H1 (cell line): ENCODE data around the gene PDE1A. TPM values are rescaled to one million over a fixed set of nuclear protein-coding genes. Genes with fewer than 3 reads are reported as not detected.

Experiments used
- CTCF ChIA-PET: fragments of 300-600 bp; sonication (Branson Sonifier 250); formaldehyde crosslinking; loops from one replicate; lab custom pipeline; 2021; ENCODE audit not compliant: partially characterized antibody; lab: Charles Lee
- POLR2A ChIA-PET: fragments of 300-600 bp; sonication (Branson Sonifier 250); formaldehyde crosslinking; loops from one replicate; lab custom pipeline; 2021; ENCODE audit warnings: inconsistent platforms; ENCODE audit not compliant: partially characterized antibody; lab: Charles Lee
- DNase-seq, 2 experiments: peaks; one replicate each; pipeline versions ENCODE4 v3.0.0 to v3.0.0-alpha.2; 2010 to 2022; ENCODE audit warnings: low spot score in 2 of 2, low read depth in 1 of 2, mixed read lengths in 1 of 2
- FAIRE-seq: peaks from 2 replicates; lab custom pipeline; 2011; peaks lifted over from hg19 to GRCh38; lab: Jason Lieb, UNC
- H2AFZ ChIP-seq: 2 replicates; pipeline ENCODE4 v1.8.1; 2012; ENCODE audit warnings: low read length, inconsistent platforms
- H2AK5ac ChIP-seq: 2 replicates; pipeline ENCODE4 v1.6.1; 2013; ENCODE audit warnings: low read depth, low read length
- H2BK120ac ChIP-seq: replicated peaks from 2 replicates; pipeline ENCODE3; 2013; ENCODE audit warnings: low read depth, low read length, inconsistent platforms
- H2BK12ac ChIP-seq: 2 replicates; pipeline ENCODE4 v1.6.1; 2013; ENCODE audit warnings: low read depth, low read length
- H2BK15ac ChIP-seq: 2 replicates; pipeline ENCODE4 v1.6.1; 2013; ENCODE audit warnings: low read length
- H2BK20ac ChIP-seq: 2 replicates; pipeline ENCODE4 v1.6.1; 2013; ENCODE audit warnings: low read length
- H2BK5ac ChIP-seq: 2 replicates; pipeline ENCODE4 v1.6.1; 2013; ENCODE audit warnings: low read depth, low read length
- H3K14ac ChIP-seq: 2 replicates; pipeline ENCODE4 v1.6.1; 2013; ENCODE audit warnings: inconsistent platforms; ENCODE audit not compliant: insufficient read length
- H3K18ac ChIP-seq: 2 replicates; pipeline ENCODE4 v1.6.1; 2013; ENCODE audit warnings: low read length; ENCODE audit errors: extremely low read depth
- H3K23ac ChIP-seq: 2 replicates; pipeline ENCODE4 v1.6.1; 2013; ENCODE audit warnings: inconsistent platforms; ENCODE audit not compliant: insufficient read length
- H3K23me2 ChIP-seq: 2 replicates; pipeline ENCODE4 v1.6.1; 2013; ENCODE audit warnings: low read depth, low read length
- H3K27ac ChIP-seq: 2 replicates; pipeline ENCODE4 v1.6.1; 2011; ENCODE audit warnings: low read depth, low read length, inconsistent platforms
- H3K27me3 ChIP-seq, 4 experiments: replicated peaks in 1 of 4; 1 replicate in 1 of 4; 2 replicates in 3 of 4; pipeline versions ENCODE4 v1.6.1 to v1.8.1; 2011 to 2013; ENCODE audit warnings: low read length in 3 of 4, mild to moderate bottlenecking in 3 of 4, inconsistent platforms in 2 of 4, mixed read lengths in 2 of 4, moderate library complexity in 1 of 4; ENCODE audit not compliant: control insufficient read depth in 3 of 4, insufficient read depth in 3 of 4; ENCODE audit errors: extremely low read depth in 1 of 4
- H3K36me3 ChIP-seq, 4 experiments: 2 replicates each; pipeline versions ENCODE4 v1.6.1 to v1.8.1; 2011 to 2013; ENCODE audit warnings: mild to moderate bottlenecking in 4 of 4, low read length in 3 of 4, moderate library complexity in 2 of 4, control low read depth in 1 of 4, inconsistent platforms in 1 of 4; ENCODE audit not compliant: insufficient read depth in 4 of 4, control insufficient read depth in 2 of 4
- H3K4ac ChIP-seq: replicated peaks from 2 replicates; pipeline ENCODE3; 2013; ENCODE audit warnings: low read length, low read depth, mixed read lengths, inconsistent platforms; ENCODE audit not compliant: insufficient read length
- H3K4me1 ChIP-seq, 4 experiments: replicated peaks in 1 of 4; 1 replicate in 1 of 4; 2 replicates in 3 of 4; pipeline versions ENCODE4 v1.6.1 to v1.8.1; 2011 to 2013; ENCODE audit warnings: low read length in 3 of 4, inconsistent platforms in 2 of 4, mixed read lengths in 1 of 4; ENCODE audit not compliant: insufficient read depth in 4 of 4, control insufficient read depth in 3 of 4
- H3K4me2 ChIP-seq, 2 experiments: 2 replicates each; pipeline versions ENCODE4 v1.6.1 to v1.8.1; 2011 to 2013; ENCODE audit warnings: low read depth in 2 of 2, low read length in 2 of 2, control low read depth in 1 of 2, inconsistent platforms in 1 of 2, mild to moderate bottlenecking in 1 of 2; ENCODE audit not compliant: insufficient read depth in 1 of 2
- H3K4me3 ChIP-seq, 4 experiments: fragments of 200-600, 300-600 bp in 1 of 4; sonication (generic), shearing (Covaris generic), sonication (Bioruptor Twin) in 1 of 4; 2 replicates each; pipeline versions ENCODE4 v1.5.1 to v1.8.1; 2011 to 2016; ENCODE audit warnings: low read length in 4 of 4, low read depth in 3 of 4, control low read depth in 2 of 4, inconsistent platforms in 2 of 4, mild to moderate bottlenecking in 2 of 4, mixed read lengths in 1 of 4, moderate library complexity in 1 of 4; ENCODE audit not compliant: insufficient read depth in 2 of 4; ENCODE audit errors: extremely low read depth in 1 of 4
- H3K56ac ChIP-seq: replicated peaks from 2 replicates; pipeline ENCODE3; 2013; ENCODE audit warnings: low read depth, mild to moderate bottlenecking, mixed read lengths, low read length, inconsistent platforms; ENCODE audit not compliant: insufficient read length
- H3K79me1 ChIP-seq: 2 replicates; pipeline ENCODE4 v1.6.1; 2013; ENCODE audit warnings: low read depth, low read length, control low read depth
- H3K79me2 ChIP-seq, 2 experiments: 2 replicates each; pipeline versions ENCODE4 v1.6.1 to v1.8.1; 2012 to 2013; ENCODE audit warnings: low read length in 2 of 2, mild to moderate bottlenecking in 2 of 2, inconsistent platforms in 1 of 2; ENCODE audit not compliant: insufficient read depth in 2 of 2, control insufficient read depth in 1 of 2
- H3K9ac ChIP-seq, 4 experiments: replicated peaks in 1 of 4; 1 replicate in 1 of 4; 2 replicates in 3 of 4; pipeline versions ENCODE4 v1.6.1 to v1.8.1; 2011 to 2013; ENCODE audit warnings: low read depth in 3 of 4, low read length in 3 of 4, control low read depth in 2 of 4, mild to moderate bottlenecking in 2 of 4, moderate library complexity in 2 of 4, inconsistent platforms in 1 of 4; ENCODE audit errors: extremely low read depth in 1 of 4
- H3K9me3 ChIP-seq, 2 experiments: 2 replicates each; pipeline versions ENCODE4 v1.6.1 to v1.8.1; 2012 to 2013; ENCODE audit warnings: mild to moderate bottlenecking in 2 of 2, moderate library complexity in 2 of 2, control low read depth in 1 of 2, inconsistent platforms in 1 of 2, low read depth in 1 of 2, low read length in 1 of 2, mixed read lengths in 1 of 2; ENCODE audit not compliant: insufficient read depth in 2 of 2
- H4K20me1 ChIP-seq, 2 experiments: replicated peaks in 1 of 2; 2 replicates each; pipeline versions ENCODE3 to v1.8.1; 2011 to 2013; ENCODE audit warnings: inconsistent platforms in 2 of 2, low read length in 2 of 2, mild to moderate bottlenecking in 1 of 2; ENCODE audit not compliant: insufficient read depth in 2 of 2, control insufficient read depth in 1 of 2
- H4K5ac ChIP-seq: 2 replicates; pipeline ENCODE4 v1.6.1; 2013; ENCODE audit warnings: low read length, low read depth, mixed read lengths, inconsistent platforms; ENCODE audit not compliant: insufficient read length
- H4K8ac ChIP-seq: 2 replicates; pipeline ENCODE4 v1.8.0; 2013; ENCODE audit warnings: mild to moderate bottlenecking, moderate library complexity, low read length, inconsistent platforms; ENCODE audit not compliant: insufficient read depth; ENCODE audit errors: extremely low read depth
- H4K91ac ChIP-seq: replicated peaks from 2 replicates; pipeline ENCODE3; 2013; ENCODE audit warnings: low read length, mixed read lengths, inconsistent platforms; ENCODE audit not compliant: insufficient read length
- CBX8 ChIP-seq: fragments of 300-800, 300-1000 bp; sonication (generic); IDR thresholded peaks from 2 replicates; pipeline ENCODE4 v1.7.1; 2016; ENCODE audit warnings: low read depth, low read length, borderline replicate concordance
- CHD1 ChIP-seq: IDR thresholded peaks from 2 replicates; pipeline ENCODE4 v1.6.1; 2012; ENCODE audit warnings: low read depth, low read length, improper control_type of control experiment
- GABPA ChIP-seq: IDR thresholded peaks from 2 replicates; pipeline ENCODE4 v1.6.1; 2011; ENCODE audit warnings: mild to moderate bottlenecking, low read length, moderate library complexity, borderline replicate concordance; ENCODE audit not compliant: insufficient read depth
- HDAC2 ChIP-seq, 2 experiments: fragments of 300-600 bp in 1 of 2; sonication (generic) in 1 of 2; IDR thresholded peaks; 2 replicates each; pipeline ENCODE4 v1.6.1; 2011 to 2012; ENCODE audit warnings: low read depth in 2 of 2, low read length in 2 of 2, mild to moderate bottlenecking in 2 of 2, moderate library complexity in 2 of 2, borderline replicate concordance in 1 of 2, inconsistent platforms in 1 of 2
- POU5F1 ChIP-seq: IDR thresholded peaks from 2 replicates; pipeline ENCODE4 v1.6.1; 2011; ENCODE audit warnings: low read depth, mild to moderate bottlenecking, low read length, moderate library complexity
- RBBP5 ChIP-seq: IDR thresholded peaks from 2 replicates; pipeline ENCODE4 v1.7.1; 2012; ENCODE audit warnings: low read depth, mild to moderate bottlenecking, inconsistent platforms, low read length, moderate library complexity, borderline replicate concordance
- SIN3A ChIP-seq, 2 experiments: IDR thresholded peaks in 1 of 2; conservative IDR thresholded peaks in 1 of 2; 2 replicates each; pipeline ENCODE4 v1.6.1; 2011 to 2012; ENCODE audit warnings: low read length in 2 of 2, improper control_type of control experiment in 1 of 2, low read depth in 1 of 2, mild to moderate bottlenecking in 1 of 2
- TAF7 ChIP-seq: optimal IDR thresholded peaks from 2 replicates; pipeline ENCODE3; 2011; ENCODE audit warnings: low read depth, mild to moderate bottlenecking, inconsistent platforms, low read length, moderate library complexity, borderline replicate concordance
- YY1 ChIP-seq: IDR thresholded peaks from 2 replicates; pipeline ENCODE4 v1.6.1; 2011; ENCODE audit warnings: low read depth, mild to moderate bottlenecking, low read length
- WGBS, 2 experiments: shearing (Covaris generic) in 1 of 2; methylation state at CpG; one replicate each; pipeline versions ENCODE4 v1.1.6 to v1.1.7; 2013 to 2015; ENCODE audit warnings: low lambda C conversion rate in 2 of 2, mixed read lengths in 2 of 2, inconsistent platforms in 1 of 2, low coverage in 1 of 2, missing lambda C conversion rate in 1 of 2; ENCODE audit not compliant: insufficient replicate concordance in 2 of 2, insufficient coverage in 1 of 2, insufficient read length in 1 of 2; ENCODE audit errors: extremely low coverage in 1 of 2, missing lambda C conversion rate in 1 of 2; 5-methylcytosine and 5-hydroxymethylcytosine counted together
- polyA plus RNA-seq, 7 experiments: library from polyadenylated mRNA; depleted of rRNA in 3 of 7; stranded (reverse) in 5 of 7; unstranded in 2 of 7; fragments of >200 nt in 5 of 7; fragments of 200-250 nt in 2 of 7; gene quantifications; 1 replicate in 5 of 7; 2 replicates in 1 of 7; 4 replicates in 1 of 7; pipeline versions ENCODE4 v1.2.1 to v1.2.3, GENCODE V29; 2011 to 2013; ENCODE audit warnings: missing spikeins in 2 of 7, mixed read lengths in 2 of 7
- total RNA-seq: library from RNA; stranded (reverse); fragmentation: NEBNext Ultra II Directional; extraction: Animal tissue kit (Norgen Biotek cat#: 25700); gene quantifications from 2 replicates; pipeline ENCODE4 v1.2.1, GENCODE V29; 2021

PDE1A gene
- total and polyA plus RNA-seq, 2 of the 8 experiments (the other 6 are each of a cell fraction or from before 2014, with no cell fraction given), result 0.34 TPM; not detected in 1

DNA sequence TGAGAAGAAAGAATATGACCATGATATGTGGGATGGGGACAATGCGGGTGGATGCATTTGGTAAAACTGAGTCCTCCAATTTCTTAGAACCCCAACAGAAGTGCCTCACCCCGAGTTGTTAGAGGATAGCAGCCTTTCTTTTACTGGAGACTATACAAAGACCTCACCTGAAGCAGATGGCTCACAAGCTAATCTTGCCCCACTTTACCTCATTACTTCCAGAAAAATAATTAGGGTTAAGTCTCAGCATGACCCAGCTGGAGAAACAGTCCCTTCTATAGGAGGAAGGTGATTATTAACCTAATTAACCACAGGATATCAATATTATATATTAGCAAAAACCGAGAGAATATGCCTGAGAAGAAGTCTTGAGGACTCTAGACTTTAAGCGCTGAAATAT, 128.4 kb downstream of the PDE1A start:
- Histone ChIP-seq H2BK12ac (no peak overlapping the region), H3K9ac (no peak overlapping the region), H2BK5ac (no peak overlapping the region), H3K4me3 (no peak overlapping the region), H3K79me2 (no peaks in the 10 kb centered on the region), H3K14ac (no peak overlapping the region), H3K36me3 (no peaks in the 10 kb centered on the region), H2AFZ (no peak overlapping the region), H3K4me1 (no peaks in the 10 kb centered on the region), H3K23ac (no peak overlapping the region), H3K9me3 (no peaks in the 10 kb centered on the region), H3K4me2 (no peak overlapping the region), H3K79me1 (no peaks in the 10 kb centered on the region), H3K23me2 (no peaks in the 10 kb centered on the region), H2BK120ac (no peak overlapping the region), H3K18ac (no peak overlapping the region), H4K5ac (no peak overlapping the region), H4K8ac (no peak overlapping the region), H3K27ac (no peak overlapping the region), H2BK20ac (no peak overlapping the region), H3K27me3 (no peaks in the 10 kb centered on the region), H2BK15ac (no peak overlapping the region), H3K56ac (no peak overlapping the region), H3K4ac (no peak overlapping the region), H4K91ac (no peak overlapping the region), H4K20me1 (no peaks in the 10 kb centered on the region), H2AK5ac (no peak overlapping the region)
- DNase-seq (no peak), FAIRE-seq (no peak)
- CTCF ChIA-PET, result interaction anchor here (1.2 to 1.3 kb wide), 2 partner anchors 58 to 107 kb away, joined by 3 read pairs; no protein-coding TSS in a partner anchor
- TF ChIP-seq TAF7 (no peak), SIN3A (conservative IDR thresholded peaks at IDR 0.05 in 1 of 2, IDR thresholded peaks at IDR 0.05 in 1 of 2; ENCODE audit: low read depth in 1 of 2, low read length in 2 of 2) (no peak), YY1 (no peak), CHD1 (no peak), POU5F1 (no peak), CBX8 (no peak), RBBP5 (no peak), GABPA (no peak), HDAC2 (IDR thresholded peaks at IDR 0.05; ENCODE audit: borderline replicate concordance in 1 of 2, low read depth in 2 of 2, low read length in 2 of 2) (no peak)
- WGBS, 2 experiments, result 92% methylated on average over 4 of the region's 4 CpGs; no CpG with 5 or more reads in 1 of the 2 experiments
- POLR2A ChIA-PET, result no interaction called here
